ENCODE data around the gene RAB7A.

GRCh38 chr3:128808672-128809071, 82.7 kb downstream of the RAB7A start:
- TF ChIP-seq CTCF (IDR thresholded peaks at IDR 0.05) = no peak
- TF ChIP-seq EZH2 (IDR thresholded peaks at IDR 0.05; ENCODE audit: borderline replicate concordance, insufficient read depth, low read depth, low read length, poor library complexity, severe bottlenecking) = no peak

Data from B cell (primary cell).